GM12892 (cell line): ENCODE measurements around the gene KIF2A.

Experiments
- POLR2A ChIP-seq: IDR thresholded peaks from 2 replicates; pipeline ENCODE4 v1.6.1; 2011; ENCODE audit warnings: low read depth, low read length, control low read depth
- POLR2AphosphoS5 ChIP-seq: IDR thresholded peaks from 2 replicates; pipeline ENCODE4 v1.6.1; 2011; ENCODE audit warnings: low read depth, low read length, control low read depth
- TAF1 ChIP-seq: IDR thresholded peaks from 2 replicates; pipeline ENCODE4 v1.6.1; 2011; ENCODE audit warnings: low read depth, mild to moderate bottlenecking, control low read depth, low read length, borderline replicate concordance

GRCh38 chr5:62328772-62329491 lies 22.9 kb downstream of the KIF2A start:
- TF ChIP-seq POLR2AphosphoS5 (no peak), POLR2A (no peak), TAF1 (no peak)
